Endodermal cell (in vitro differentiated cells): Measurements from ENCODE around the gene EEFSEC. TPM values are rescaled to one million over a fixed set of nuclear protein-coding genes. Genes with fewer than 3 reads are reported as not detected.

ENCODE experiments used
- DNase-seq: peaks from one replicate; pipeline ENCODE4 v3.0.0-alpha.2; 2017
- H3K27ac ChIP-seq: 2 replicates; pipeline ENCODE4 v1.5.1; 2013; ENCODE audit warnings: mild to moderate bottlenecking, low read depth, low read length, moderate library complexity
- H3K27me3 ChIP-seq: 2 replicates; pipeline ENCODE4 v1.6.1; 2013; ENCODE audit warnings: mild to moderate bottlenecking, low read length, moderate library complexity; ENCODE audit not compliant: insufficient read depth, control insufficient read depth, poor library complexity, severe bottlenecking
- H3K36me3 ChIP-seq: 2 replicates; pipeline ENCODE4 v1.7.0; 2013; ENCODE audit warnings: mild to moderate bottlenecking, low read length, moderate library complexity; ENCODE audit not compliant: control insufficient read depth, insufficient read depth
- H3K4me1 ChIP-seq: one replicate; pipeline ENCODE4 v1.7.0; 2013; ENCODE audit warnings: low read length; ENCODE audit not compliant: control insufficient read depth, insufficient read depth
- H3K4me3 ChIP-seq: 2 replicates; pipeline ENCODE4 v1.5.1; 2013; ENCODE audit warnings: mild to moderate bottlenecking, low read length, moderate library complexity
- H3K9ac ChIP-seq: 2 replicates; pipeline ENCODE4 v1.6.1; 2013; ENCODE audit warnings: mild to moderate bottlenecking, low read length, moderate library complexity; ENCODE audit not compliant: poor library complexity, severe bottlenecking; ENCODE audit errors: extremely low read depth
- H3K9me3 ChIP-seq: 2 replicates; pipeline ENCODE4 v1.6.1; 2013; ENCODE audit warnings: mild to moderate bottlenecking, low read length, moderate library complexity; ENCODE audit not compliant: control insufficient read depth
- H3K27ac Mint-ChIP-seq: 2 replicates; pipeline ENCODE4 v1.8.0; 2020; ENCODE audit warnings: mixed read lengths
- H3K27me3 Mint-ChIP-seq: 2 replicates; pipeline ENCODE4 v1.8.0; 2021; ENCODE audit warnings: mild to moderate bottlenecking, mixed read lengths; ENCODE audit not compliant: insufficient read depth
- H3K36me3 Mint-ChIP-seq: 2 replicates; pipeline ENCODE4 v1.8.0; 2020; ENCODE audit warnings: low read depth, mixed read lengths
- H3K4me1 Mint-ChIP-seq: 2 replicates; pipeline ENCODE4 v1.8.0; 2020; ENCODE audit warnings: mixed read lengths
- H3K4me3 Mint-ChIP-seq: 2 replicates; pipeline ENCODE4 v1.8.0; 2020; ENCODE audit warnings: mild to moderate bottlenecking, moderate library complexity, mixed read lengths
- H3K9me3 Mint-ChIP-seq: 2 replicates; pipeline ENCODE4 v1.8.0; 2020; ENCODE audit warnings: mild to moderate bottlenecking, mixed read lengths
- CTCF ChIP-seq: fragments of 200-600 bp; sonication (generic); conservative IDR thresholded peaks from 2 replicates; pipeline ENCODE4 v1.5.0; 2021; ENCODE audit warnings: antibody characterized with exemption, mild to moderate bottlenecking
- WGBS, 2 experiments: methylation state at CpG; one replicate each; pipeline versions ENCODE4 v1.1.5 to v1.1.7; 2013; ENCODE audit warnings: missing lambda C conversion rate in 2 of 2, mixed read lengths in 1 of 2; ENCODE audit not compliant: insufficient coverage in 1 of 2, insufficient read length in 1 of 2; 5-methylcytosine and 5-hydroxymethylcytosine counted together
- total RNA-seq, 2 donors: library from RNA; stranded (reverse); fragmentation: NEBNext Ultra II Directional in 1 of 2; extraction: Animal tissue kit (Norgen Biotek cat#: 25700) in 1 of 2; gene quantifications; 2 replicates in 1 of 2; 3 replicates in 1 of 2; pipeline ENCODE4 v1.2.1, GENCODE V29; 2021

The EEFSEC gene
- total RNA-seq, 2 donors from 2014 or later, result 11.9 to 15.8 TPM

GRCh38 chr3:128179484-128179819 lies 26.2 kb downstream of the EEFSEC start:
- H3K4me1 Mint-ChIP-seq, result peaks cover 8% of the 10 kb centered on the region
- no peak overlapping the region for H3K27ac Mint-ChIP-seq
- Histone ChIP-seq H3K9me3 (no peaks in the 10 kb centered on the region), H3K4me3 (no peak overlapping the region), H3K36me3 (no peaks in the 10 kb centered on the region), H3K27me3 (no peaks in the 10 kb centered on the region), H3K4me1 (no peaks in the 10 kb centered on the region), H3K27ac (no peak overlapping the region), H3K9ac (no peak overlapping the region)
- no peaks in the 10 kb centered on the region for H3K27me3 Mint-ChIP-seq
- no peak for TF ChIP-seq CTCF
- H3K4me3 Mint-ChIP-seq, result no peak overlapping the region
- 53 to 59% methylated on average over 6 to 7 of the region's 7 CpGs for WGBS, 2 experiments
- no peak for DNase-seq
- H3K9me3 Mint-ChIP-seq, result no peaks in the 10 kb centered on the region
- no peaks in the 10 kb centered on the region for H3K36me3 Mint-ChIP-seq

- Mint-ChIP-seq H3K36me3 (peaks cover under 1% of the 10 kb centered on the region), H3K9me3 (no peaks in the 10 kb centered on the region), H3K4me3 (no peak overlapping the region), H3K27ac (no peak overlapping the region), H3K4me1 (peaks cover 8% of the 10 kb centered on the region), H3K27me3 (no peaks in the 10 kb centered on the region)
- H3K27ac ChIP-seq, result no peak overlapping the region
- H3K4me1 ChIP-seq, result no peaks in the 10 kb centered on the region
- no peak for TF ChIP-seq CTCF
- H3K27me3 ChIP-seq, result no peaks in the 10 kb centered on the region
- H3K9me3 ChIP-seq, result peaks cover under 1% of the 10 kb centered on the region
- no peaks in the 10 kb centered on the region for H3K36me3 ChIP-seq
- no peak overlapping the region for H3K4me3 ChIP-seq
- no peak overlapping the region for H3K9ac ChIP-seq
- DNase-seq, result no peak
- WGBS, 2 experiments, result 89 to 100% methylated on average over 1 to 2 of the region's 2 CpGs
Observed at GRCh38 chr3:128180436-128180835, 27.2 kb downstream of the EEFSEC start.

GRCh38 chr3:128180913-128181312 lies 27.6 kb downstream of the EEFSEC start:
- Mint-ChIP-seq H3K9me3 (no peaks in the 10 kb centered on the region), H3K27ac (no peak overlapping the region), H3K4me3 (no peak overlapping the region), H3K36me3 (peaks cover 4% of the 10 kb centered on the region), H3K27me3 (no peaks in the 10 kb centered on the region), H3K4me1 (peaks cover 8% of the 10 kb centered on the region)
- H3K9me3 ChIP-seq, result peaks cover 6% of the 10 kb centered on the region
- H3K27me3 ChIP-seq, result no peaks in the 10 kb centered on the region
- H3K4me1 ChIP-seq, result no peaks in the 10 kb centered on the region
- 95 to 100% methylated on average over 3 of the region's 3 CpGs for WGBS, 2 experiments
- DNase-seq, result no peak
- H3K9ac ChIP-seq, result no peak overlapping the region
- no peak for TF ChIP-seq CTCF
- no peaks in the 10 kb centered on the region for H3K36me3 ChIP-seq
- no peak overlapping the region for H3K4me3 ChIP-seq
- no peak overlapping the region for H3K27ac ChIP-seq
